AG09309 (cell line): ENCODE data around the gene SLC22A8.

ENCODE experiments used
- DNase-seq: peaks from one replicate; pipeline ENCODE4 v3.0.0-alpha.2; 2010; ENCODE audit warnings: low read depth
- H3K4me3 ChIP-seq: 2 replicates; pipeline ENCODE4 v1.5.1; 2011; ENCODE audit warnings: mild to moderate bottlenecking, low read depth, low read length, moderate library complexity; ENCODE audit not compliant: control insufficient read depth
- CTCF ChIP-seq: IDR thresholded peaks from 2 replicates; pipeline ENCODE4 v1.5.1; 2011; ENCODE audit warnings: mild to moderate bottlenecking, low read depth, low read length, inconsistent platforms; ENCODE audit not compliant: insufficient read depth, control insufficient read depth; ENCODE audit errors: missing control alignments

The SLC22A8 gene

DNA sequence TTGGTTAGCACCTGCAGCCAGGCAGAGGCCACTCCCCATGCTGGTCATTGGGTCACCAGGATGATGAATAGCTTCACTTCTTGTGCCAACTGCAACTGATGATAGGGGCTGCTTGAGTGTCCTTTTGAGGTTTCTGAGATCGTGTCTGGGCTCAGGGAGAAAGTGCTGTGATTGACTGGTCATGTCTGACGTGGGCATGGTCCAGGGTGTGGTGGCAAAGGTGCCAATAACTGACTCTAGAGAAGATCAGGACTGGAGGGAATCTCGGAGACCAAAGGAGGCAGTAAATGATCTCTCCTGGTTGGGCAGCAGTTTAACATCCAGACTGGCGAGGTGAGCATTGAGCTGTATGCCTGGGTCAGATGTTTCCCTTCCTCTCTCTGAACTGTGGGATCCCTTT, 20.9 kb downstream of the SLC22A8 start:
- no peak for TF ChIP-seq CTCF
- H3K4me3 ChIP-seq: no peak overlapping the region
- DNase-seq: no peak

GRCh38 chr11:62988276-62988675, 27.4 kb downstream of the SLC22A8 start:
- no peak overlapping the region for H3K4me3 ChIP-seq
- TF ChIP-seq CTCF: no peak
- no peak for DNase-seq

GRCh38 chr11:62985041-62985750, 30.4 kb downstream of the SLC22A8 start:
- no peak for DNase-seq
- H3K4me3 ChIP-seq: no peak overlapping the region
- no peak for TF ChIP-seq CTCF

DNA sequence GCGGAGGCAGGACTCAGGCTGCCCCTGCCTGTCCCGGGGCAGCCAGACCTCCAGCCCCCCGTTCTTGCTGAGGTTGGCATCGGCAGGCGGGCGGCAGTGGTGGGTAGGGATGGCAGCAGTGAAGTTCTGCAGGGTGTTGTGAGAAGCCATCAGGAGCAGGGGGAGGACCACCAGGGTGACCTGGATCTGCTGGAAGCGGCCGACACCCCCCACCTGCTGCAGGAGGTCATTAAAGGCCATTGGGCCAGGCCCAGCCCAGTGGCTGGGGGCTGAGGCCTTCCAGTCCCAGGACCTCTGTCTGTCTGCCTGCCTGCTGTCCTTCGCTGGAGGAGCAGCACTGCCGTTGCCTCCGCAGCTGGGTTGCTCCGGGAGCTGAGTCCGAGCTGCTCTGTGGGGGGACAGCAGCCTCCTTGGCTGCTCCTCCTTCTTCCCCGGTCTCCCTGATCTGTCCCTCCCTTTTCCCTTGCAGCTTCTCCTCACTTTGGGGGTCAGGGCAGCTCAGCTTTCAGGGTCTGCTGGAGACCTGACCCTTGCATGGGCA, 31.1 kb downstream of the SLC22A8 start, which contains the start of gene SLC22A6:
TSS of gene SLC22A6 (minus strand) at position 517 of the 541 bp plus-strand sequence. CDS start at position 240, 277 bp downstream.
- TF ChIP-seq CTCF: no peak
- no peak for DNase-seq
- H3K4me3 ChIP-seq: no peak within 1 kb of the TSS

GRCh38 chr11:62983536-62984199, 32.0 kb downstream of the SLC22A8 start:
- no peak overlapping the region for H3K4me3 ChIP-seq
- no peak for DNase-seq
- no peak for TF ChIP-seq CTCF

GRCh38 chr11:62981743-62982142, 33.9 kb downstream of the SLC22A8 start:
- no peak overlapping the region for H3K4me3 ChIP-seq
- no peak for DNase-seq
- TF ChIP-seq CTCF: no peak
